ENCODE data around the gene ANKRD9. TPM values are rescaled to one million over a fixed set of nuclear protein-coding genes. Genes with fewer than 3 reads are reported as not detected.
A peak's percentile ranks its signal among the peaks of the same experiment; 100 is the strongest.
"Not testable (repeated sequence)": the region's sequence is repeated elsewhere in the genome, so short reads cannot be mapped to it uniquely, and the experiment has no call there.

The ANKRD9 gene
- total and polyA plus RNA-seq, 7 donors: 22.7 to 126 (median 74.4) TPM

GRCh38 chr14:102545461-102546265, 36.1 kb upstream of the ANKRD9 start:
- DNase-seq: no peak
- Histone ChIP-seq H3K4me1 (peaks cover 3% of the 10 kb centered on the region), H3K4me3 (no peak overlapping the region), H3K27ac (no peak overlapping the region), H3K36me3 (ENCODE audit: insufficient read depth in 1 of 2, low read depth in 1 of 2) (no peaks in the 10 kb centered on the region), H3K27me3 (ENCODE audit: insufficient read depth in 3 of 3, low read length in 2 of 3) (peaks cover 0 to 40% (median 16%) of the 10 kb centered on the region in 3 donors), H3K9me3 (no peaks in the 10 kb centered on the region)
- no peak for TF ChIP-seq CTCF (IDR thresholded peaks at IDR 0.05)
- peak in 2 of 4 donors; percentile 41 for ATAC-seq
- 40 to 49% (median 45%) methylated on average over 29 of the region's 29 CpGs for WGBS, 3 donors
- intact Hi-C loops (cut with DNase I): no loop called here

GRCh38 chr14:102544747-102545460, 35.3 kb upstream of the ANKRD9 start:
- ATAC-seq (peak in 1 of 4 donors; percentile 21), DNase-seq (no peak)
- Histone ChIP-seq H3K9me3 (no peaks in the 10 kb centered on the region), H3K4me3 (peak overlapping the region; percentile 18), H3K27ac (no peak overlapping the region), H3K27me3 (ENCODE audit: insufficient read depth in 3 of 3, low read length in 2 of 3) (peaks cover 0 to 40% (median 16%) of the 10 kb centered on the region in 3 donors), H3K36me3 (ENCODE audit: insufficient read depth in 1 of 2, low read depth in 1 of 2) (no peaks in the 10 kb centered on the region), H3K4me1 (peaks cover 3% of the 10 kb centered on the region)
- TF ChIP-seq CTCF (IDR thresholded peaks at IDR 0.05): no peak
- WGBS, 3 donors: 10 to 13% (median 10%) methylated on average over 53 to 66 of the region's 66 CpGs
- intact Hi-C loops (cut with DNase I): no loop called here

- peaks cover 0 to 40% (median 16%) of the 10 kb centered on the region in 3 donors for H3K27me3 ChIP-seq (ENCODE audit: insufficient read depth in 3 of 3, low read length in 2 of 3)
- DNase-seq (no peak), ATAC-seq (no peak)
- peaks cover 3% of the 10 kb centered on the region for H3K4me1 ChIP-seq
- H3K36me3 ChIP-seq (ENCODE audit: insufficient read depth in 1 of 2, low read depth in 1 of 2): no peaks in the 10 kb centered on the region
- no peak overlapping the region for H3K27ac ChIP-seq
- no peak for TF ChIP-seq CTCF (IDR thresholded peaks at IDR 0.05)
- H3K4me3 ChIP-seq: peak overlapping the region; percentile 18
- 15 to 37% (median 21%) methylated on average over 19 to 43 of the region's 43 CpGs for WGBS, 3 donors
- no peaks in the 10 kb centered on the region for H3K9me3 ChIP-seq
- intact Hi-C loops (cut with DNase I): no loop called here
These were observed 34.6 kb upstream of the ANKRD9 start for GRCh38 chr14:102544046-102544746.

- intact Hi-C loops (cut with DNase I): no loop called here
- DNase-seq (no peak), ATAC-seq (no peak)
- 78 to 82% (median 80%) methylated on average over 10 of the region's 10 CpGs for WGBS, 3 donors
- Histone ChIP-seq H3K4me1 (peaks cover 3% of the 10 kb centered on the region), H3K27ac (no peak overlapping the region), H3K9me3 (no peaks in the 10 kb centered on the region), H3K4me3 (no peak overlapping the region), H3K36me3 (ENCODE audit: insufficient read depth in 1 of 2, low read depth in 1 of 2) (no peaks in the 10 kb centered on the region), H3K27me3 (ENCODE audit: insufficient read depth in 3 of 3, low read length in 2 of 3) (peaks cover 0 to 35% (median 14%) of the 10 kb centered on the region in 3 donors)
- TF ChIP-seq CTCF (IDR thresholded peaks at IDR 0.05): no peak
These were observed 32.2 kb upstream of the ANKRD9 start for GRCh38 chr14:102541771-102542170.

- H3K4me3 ChIP-seq; H3K36me3 ChIP-seq (ENCODE audit: insufficient read depth in 1 of 2, low read depth in 1 of 2); H3K9me3 ChIP-seq; H3K4me1 ChIP-seq; ATAC-seq; H3K27ac ChIP-seq; DNase-seq; intact Hi-C loops (cut with DNase I): not testable (repeated sequence)
- peaks cover 0 to 29% (median 14%) of the 10 kb centered on the region in 3 donors for H3K27me3 ChIP-seq (ENCODE audit: insufficient read depth in 3 of 3, low read length in 2 of 3)
- WGBS, 3 donors: 89 to 93% (median 89%) methylated on average over 13 to 14 of the region's 14 CpGs
These were observed 31.5 kb upstream of the ANKRD9 start for GRCh38 chr14:102541029-102541491.
